Non-pigmented ciliary epithelial cell (primary cell): ENCODE data around the gene POLRMT.
"Not testable (repeated sequence)": the region's sequence is repeated elsewhere in the genome, so short reads cannot be mapped to it uniquely, and the experiment has no call there.

Source experiments
- DNase-seq: peaks from one replicate; pipeline ENCODE4 v3.0.0-alpha.2; 2010; ENCODE audit warnings: low read depth

POLRMT gene

DNA sequence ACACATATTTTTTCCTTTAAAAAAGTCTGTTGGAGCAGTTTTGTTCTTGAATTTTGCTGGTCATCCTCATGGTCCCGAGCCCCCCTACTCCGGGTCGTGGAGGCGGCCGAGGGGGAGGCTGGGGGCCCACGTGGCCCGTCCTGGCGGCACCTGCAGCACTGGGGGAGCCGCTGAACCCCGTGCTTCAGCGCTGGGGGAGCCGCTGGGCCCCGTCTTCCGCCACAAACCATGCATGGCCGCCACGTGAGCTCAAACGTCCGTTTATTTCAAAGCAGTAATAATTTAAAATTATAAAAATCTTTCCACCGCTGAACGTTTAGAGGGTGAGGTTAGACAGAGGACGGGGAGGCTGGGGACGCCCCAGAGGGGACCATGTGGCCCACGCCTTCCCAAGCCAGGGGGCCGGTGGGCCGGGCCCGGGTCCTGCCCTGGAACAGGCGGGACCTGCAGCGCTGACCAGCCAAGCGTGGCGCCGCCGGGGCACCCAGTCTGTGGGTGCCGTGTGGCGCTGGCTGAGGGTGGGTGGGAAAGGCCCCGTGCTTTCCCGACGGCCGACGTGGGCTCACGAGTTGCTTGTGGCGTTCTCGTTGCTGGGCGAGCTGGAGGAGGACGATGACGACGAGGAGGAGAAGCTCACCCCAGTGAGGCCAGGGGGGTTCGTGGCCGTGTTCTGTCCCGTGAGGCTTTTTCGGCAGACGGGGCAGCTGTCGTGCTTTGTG, 14.4 kb upstream of the POLRMT start:
- DNase-seq = no peak

GRCh38 chr19:646779-647565, 13.6 kb upstream of the POLRMT start:
- no peak for DNase-seq

DNA sequence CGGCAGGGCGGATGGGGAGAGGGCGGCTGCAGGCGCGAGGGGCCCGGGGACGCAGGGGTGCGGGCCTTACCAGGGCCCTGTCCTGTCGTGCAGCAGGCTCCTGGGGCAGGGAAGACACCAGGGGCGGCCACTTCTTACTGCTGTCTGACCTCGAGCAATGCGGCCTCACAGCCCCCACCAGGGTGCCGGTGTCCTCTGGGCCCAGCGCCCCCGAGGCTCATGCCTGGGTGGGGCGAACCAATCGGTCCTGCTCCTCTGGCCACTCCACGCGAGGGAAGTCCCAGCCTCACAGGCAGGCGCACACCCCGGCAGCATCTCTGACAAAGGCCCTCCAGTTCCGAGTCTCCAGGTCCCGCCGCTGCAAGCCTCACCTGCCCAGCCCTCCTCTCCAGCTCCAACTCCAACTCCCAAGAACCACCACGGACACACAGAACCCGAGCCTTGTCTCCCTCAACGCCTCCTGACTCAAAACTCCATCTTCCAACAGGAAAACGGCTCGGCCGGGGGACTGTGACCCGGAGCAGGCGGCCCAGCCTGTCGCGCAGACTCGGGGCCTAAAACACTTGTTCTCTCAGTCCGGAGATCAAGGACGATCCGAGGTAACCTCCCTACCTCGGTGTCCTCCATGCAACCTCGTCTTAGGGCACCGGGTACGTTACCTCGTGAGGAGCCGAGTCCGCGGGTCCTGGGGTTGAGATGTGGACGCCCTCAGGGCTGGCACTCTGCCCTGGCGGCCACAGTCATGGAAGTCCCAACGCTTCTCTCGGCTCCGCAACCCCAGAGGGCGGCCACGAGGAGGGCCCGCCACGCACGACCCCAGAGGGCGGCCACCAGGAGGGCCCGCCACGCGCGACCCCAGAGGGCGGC, 12.8 kb upstream of the POLRMT start:
- no peak for DNase-seq

GRCh38 chr19:644789-645188, 11.5 kb upstream of the POLRMT start:
- DNase-seq = no peak

DNA sequence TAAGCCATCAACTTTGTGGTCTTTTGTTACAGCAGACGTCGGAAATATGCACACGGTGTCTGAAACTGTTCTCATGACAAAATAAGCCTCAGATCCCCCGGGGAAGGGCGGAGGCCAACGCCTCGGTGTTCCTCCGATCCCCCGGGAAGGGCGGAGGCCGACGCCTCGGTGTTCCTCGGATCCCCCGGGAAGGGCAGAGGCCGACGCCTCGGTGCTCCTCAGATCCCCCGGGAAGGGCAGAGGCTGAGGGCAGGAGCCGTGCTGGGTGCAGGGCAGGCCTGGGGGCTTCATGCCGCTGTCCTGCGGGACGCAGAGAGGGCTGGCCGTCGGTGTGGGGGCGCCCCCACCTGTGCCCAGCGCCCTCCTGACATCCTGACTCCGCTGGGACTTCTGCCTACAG, 11.0 kb upstream of the POLRMT start:
- DNase-seq = no peak

DNA sequence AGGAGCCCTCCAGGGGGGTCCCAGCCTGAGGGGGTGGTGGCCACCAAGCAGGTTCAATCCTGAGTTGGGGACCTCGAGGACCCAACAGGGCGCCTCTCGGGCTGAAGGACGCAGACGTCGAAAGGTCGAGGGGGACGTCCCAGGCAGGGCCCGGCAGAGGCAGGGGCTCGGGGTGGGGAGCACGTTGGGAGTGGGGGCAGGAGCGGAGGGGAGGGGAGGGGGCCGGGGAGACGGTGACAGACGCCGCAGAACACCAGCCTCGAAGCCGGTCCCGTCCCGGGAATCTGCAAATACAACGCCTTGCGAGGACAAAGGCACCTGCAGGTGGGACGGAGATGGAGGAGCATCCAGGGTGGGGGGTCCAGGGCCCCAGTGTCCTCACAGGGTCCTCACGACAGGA, 10.4 kb upstream of the POLRMT start:
- no peak for DNase-seq

GRCh38 chr19:642767-643727, 9.7 kb upstream of the POLRMT start:
- no peak for DNase-seq

DNA sequence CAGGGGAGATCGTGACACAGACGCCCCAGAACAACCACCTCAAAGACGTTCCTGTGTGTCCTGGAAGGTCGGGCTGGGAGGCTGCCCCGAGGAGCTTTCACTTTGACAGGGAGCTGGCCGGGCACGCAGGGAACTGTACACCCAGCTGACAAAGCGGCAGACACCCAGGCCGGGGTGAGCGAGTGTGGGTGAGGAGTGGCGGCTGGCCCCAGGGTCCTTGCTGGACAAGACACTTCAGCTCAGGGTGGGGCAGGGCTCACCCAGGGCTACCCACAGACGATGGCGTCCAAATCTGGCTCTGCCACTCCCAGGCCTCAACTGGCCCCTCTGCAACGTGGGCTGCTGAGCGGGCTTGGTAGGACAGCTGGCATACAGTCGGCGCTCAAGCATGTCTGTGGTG, 8.4 kb upstream of the POLRMT start:
- DNase-seq = no peak

DNA sequence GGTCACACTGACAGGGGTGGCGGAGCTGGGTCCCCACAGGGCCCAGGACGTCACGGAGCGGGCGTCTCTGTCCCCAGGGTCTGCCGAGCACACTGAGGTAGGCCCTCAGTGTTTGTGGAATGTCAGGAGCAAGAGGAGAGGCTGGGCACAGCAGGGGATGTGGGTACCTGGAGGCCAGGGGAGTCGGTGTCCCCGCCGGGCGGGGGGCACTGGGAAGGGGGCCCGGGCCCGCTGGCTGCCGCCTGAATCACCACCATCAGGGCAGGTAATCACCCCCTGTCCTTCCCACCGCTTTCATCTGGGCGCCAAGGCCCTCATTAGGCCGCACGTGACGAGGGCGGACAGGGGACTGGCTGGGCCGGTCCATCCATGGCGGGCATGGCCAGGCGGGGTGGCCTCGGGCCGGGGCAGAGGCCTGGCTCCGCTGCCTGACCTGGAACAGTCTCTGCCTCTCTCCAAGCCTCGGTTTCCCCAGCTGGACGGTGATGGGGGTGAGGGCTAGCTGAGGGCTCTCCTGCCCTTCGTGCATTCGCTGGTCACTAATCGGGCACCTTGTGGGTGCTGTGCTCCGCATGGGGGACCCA, 7.4 kb upstream of the POLRMT start:
- DNase-seq = no peak

DNA sequence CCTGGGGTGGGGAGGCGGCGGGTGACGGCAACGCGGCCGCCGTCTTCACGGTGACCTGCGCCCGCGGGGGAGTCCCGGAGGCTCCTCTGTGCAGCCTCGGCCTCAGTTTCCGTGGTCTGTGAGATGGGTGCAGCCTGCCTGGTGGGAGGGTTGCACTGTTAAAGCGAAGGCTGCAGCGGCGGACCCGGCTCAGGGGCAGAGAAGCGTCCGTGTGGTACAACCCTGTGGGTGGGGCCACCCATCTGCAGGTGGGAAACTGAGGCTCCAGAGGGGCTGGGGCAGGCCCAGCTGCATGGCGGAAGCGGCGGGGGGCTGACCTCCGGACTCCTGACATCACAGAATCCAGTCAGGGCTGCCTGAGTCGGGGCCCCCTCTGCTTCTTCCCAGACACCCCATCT, 6.8 kb upstream of the POLRMT start:
- no peak for DNase-seq

DNA sequence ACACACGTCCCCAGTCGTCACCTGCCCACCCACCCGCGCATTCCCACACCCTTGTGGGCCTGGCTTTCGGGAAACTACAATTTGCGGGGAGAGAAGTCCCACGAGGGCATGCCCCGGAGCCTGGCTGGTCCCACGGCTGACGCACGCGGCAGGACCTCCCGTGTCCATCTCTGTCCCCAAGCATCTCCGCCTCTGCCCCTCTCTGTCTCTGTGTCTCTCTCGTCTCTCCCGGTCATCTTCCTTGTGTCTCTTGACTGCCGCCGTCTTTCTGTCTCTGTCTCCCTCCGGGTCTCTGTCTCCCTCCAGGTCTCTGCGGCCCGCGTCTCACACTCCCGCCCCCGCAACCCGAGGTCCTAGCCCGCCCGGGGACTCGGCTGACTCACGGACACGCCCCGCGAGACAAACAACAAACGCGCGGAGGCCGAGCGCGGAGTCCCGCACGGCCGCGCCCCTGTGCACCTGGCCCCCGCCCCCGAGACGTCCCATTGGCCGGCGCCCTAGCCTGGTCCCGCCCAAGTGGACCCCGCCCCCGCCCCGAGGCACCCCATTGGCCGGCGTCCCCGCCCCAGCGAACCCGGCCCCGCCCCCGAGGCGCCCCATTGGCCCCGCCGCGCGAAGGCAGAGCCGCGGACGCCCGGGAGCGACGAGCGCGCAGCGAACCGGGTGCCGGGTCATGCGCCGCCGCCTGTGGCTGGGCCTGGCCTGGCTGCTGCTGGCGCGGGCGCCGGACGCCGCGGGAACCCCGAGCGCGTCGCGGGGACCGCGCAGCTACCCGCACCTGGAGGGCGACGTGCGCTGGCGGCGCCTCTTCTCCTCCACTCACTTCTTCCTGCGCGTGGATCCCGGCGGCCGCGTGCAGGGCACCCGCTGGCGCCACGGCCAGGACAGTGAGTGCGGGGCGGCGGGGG, 6.2 kb upstream of the POLRMT start, which contains the start of gene FGF22:
Gene FGF22, plus strand, starts transcription at position 627 of the 908 bp plus-strand sequence. Its CDS starts 47 bp downstream, at position 674.
- DNase-seq = no peak

- no peak for DNase-seq
These were observed 5.5 kb upstream of the POLRMT start for GRCh38 chr19:638906-639252.

DNA sequence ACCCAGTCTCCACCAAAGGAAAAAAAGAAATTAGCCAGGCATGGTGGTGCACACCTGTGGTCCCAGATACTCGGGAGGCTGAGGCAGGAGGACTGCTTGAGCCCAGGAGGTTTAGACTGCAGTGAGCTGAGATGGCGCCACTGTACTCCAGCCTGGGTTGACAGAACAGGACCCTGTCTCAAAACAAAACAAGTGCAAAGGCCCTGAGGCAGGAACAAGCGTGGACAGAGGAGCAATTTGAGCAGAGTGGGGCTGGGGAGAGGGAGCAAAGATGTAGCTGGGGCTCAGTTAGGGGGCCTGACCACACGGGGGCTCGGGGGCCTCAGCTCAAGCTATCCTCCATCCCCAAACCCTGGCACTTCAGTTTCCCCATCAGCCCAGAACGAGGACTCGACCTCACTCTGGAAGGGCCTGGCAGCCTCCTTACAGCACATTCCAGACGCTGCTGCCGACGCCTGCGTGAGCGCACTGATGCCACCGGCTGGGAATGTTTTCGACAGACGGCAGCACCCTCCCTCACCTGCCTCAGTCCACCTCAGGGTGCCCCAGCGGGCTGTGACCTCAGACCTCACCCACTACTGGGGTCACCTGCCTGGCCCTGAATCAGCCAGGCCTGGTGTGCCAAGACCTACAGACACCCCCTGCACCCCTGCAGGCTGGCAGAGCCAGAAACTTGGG, 1.8 kb upstream of the POLRMT start:
- DNase-seq = no peak

DNA sequence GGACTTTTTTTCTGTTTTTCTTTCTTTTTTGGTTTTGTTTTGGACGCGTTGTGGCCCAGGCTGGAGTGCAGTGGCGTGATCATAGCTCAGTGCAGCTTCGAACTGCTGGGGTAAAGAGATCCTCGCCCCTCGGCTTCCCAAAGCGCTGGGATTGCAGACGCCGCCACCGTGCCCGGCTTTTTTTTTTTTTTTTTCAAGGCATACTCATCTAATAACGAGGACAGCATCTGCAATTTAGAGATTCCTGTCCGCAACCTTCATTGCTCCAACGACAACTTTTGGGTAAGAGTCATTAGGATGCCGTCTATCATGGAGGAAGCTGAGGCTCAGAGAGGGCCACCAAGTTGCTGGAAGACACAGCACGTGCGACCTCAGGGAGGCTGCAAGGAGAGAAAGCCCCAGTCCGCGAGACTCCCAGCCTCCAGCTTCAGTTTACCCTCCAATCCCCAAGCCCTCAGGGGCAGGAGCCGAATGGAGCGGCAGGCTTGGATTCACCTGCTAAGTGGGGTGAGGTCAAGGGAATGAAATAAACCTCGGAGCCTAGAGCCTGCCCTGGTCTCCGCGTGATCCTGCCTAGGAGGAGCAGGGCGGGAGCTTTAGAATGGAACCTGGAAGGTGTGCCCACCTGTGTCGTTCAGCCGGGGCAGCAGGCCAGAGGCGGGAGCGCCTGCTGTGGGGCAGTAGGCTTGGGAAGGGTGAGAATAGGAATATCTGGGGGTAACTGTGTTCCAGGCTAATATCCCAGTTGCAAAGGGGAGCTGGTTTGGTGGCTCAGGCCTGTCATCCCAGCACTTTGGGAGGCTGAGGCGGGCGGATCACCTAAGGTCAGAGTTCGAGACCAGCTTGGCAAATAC, 676 bp upstream of the POLRMT start:
- DNase-seq = no peak

GRCh38 chr19:632579-633067, 714 bp downstream of the POLRMT start:
- DNase-seq = no peak

DNA sequence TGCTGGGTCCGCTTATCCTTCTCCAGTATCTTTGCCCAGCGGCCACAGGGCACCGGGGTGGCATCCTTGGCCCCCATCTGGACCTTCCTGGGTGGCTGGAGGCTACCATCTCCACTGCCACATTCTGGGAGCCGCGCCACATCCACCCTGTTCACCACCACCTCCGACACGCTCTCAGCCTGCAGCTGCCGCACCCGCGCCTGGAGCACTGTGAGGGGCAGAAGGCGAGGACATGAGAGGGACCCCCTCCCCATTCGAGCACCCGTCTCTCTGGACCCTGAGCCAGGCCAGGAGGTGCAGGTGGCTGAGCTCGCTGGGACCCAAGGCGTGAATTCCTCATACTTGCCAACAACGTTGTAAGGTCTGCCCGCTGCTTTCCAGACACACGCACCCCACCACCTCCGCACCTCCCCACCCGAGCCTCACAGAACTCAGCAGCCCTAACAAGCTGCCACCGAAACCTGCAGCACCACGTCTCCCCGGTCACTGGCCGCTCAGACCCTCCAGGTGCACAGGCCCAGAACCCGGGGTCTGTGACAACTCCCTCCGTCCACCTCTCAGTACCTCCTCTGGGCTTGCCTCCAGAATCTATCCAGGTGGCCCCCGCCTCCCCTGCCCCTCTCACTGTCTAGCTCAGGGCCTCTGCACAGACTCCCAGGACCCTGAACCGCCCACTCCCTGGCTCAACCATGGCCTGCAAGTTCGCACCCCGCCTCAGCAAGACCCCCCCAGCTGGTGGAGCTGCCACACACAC, 3.2 kb downstream of the POLRMT start:
- DNase-seq = no peak

DNA sequence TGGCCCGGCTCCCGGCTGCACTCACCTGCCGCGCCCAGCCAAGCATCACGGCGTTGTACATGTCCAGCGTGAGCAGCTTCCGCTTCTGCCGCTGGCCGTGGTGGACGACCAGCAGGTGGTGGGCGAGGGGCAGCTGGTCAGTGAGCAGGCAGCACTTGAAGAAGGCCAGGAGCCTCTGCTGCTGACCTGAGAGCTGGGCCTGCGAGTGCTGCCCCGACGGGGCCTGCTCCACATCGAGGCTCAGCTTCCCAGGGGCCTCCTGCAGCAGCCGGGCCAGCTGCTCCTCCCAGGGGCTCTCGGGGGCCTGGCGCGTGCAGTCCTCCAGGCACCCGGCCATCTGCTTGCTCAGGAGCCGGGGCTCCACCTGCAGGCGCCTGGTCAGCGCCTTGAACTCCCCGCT, 3.8 kb downstream of the POLRMT start:
- not testable (repeated sequence) for DNase-seq

- no peak for DNase-seq
These were observed 5.2 kb downstream of the POLRMT start for GRCh38 chr19:628168-628567.
